Esophagus (tissue), 2 donors: ENCODE results near the gene NEK11. TPM values are rescaled to one million over a fixed set of nuclear protein-coding genes. Genes with fewer than 3 reads are reported as not detected.

ENCODE experiments used
- H3K27ac ChIP-seq, 2 donors: one replicate each; pipeline ENCODE4 v1.5.1; 2013; ENCODE audit warnings: low read depth in 2 of 2, mild to moderate bottlenecking in 2 of 2, inconsistent platforms in 1 of 2, low read length in 1 of 2, moderate library complexity in 1 of 2
- H3K27me3 ChIP-seq, 2 donors: one replicate each; pipeline ENCODE4 v1.6.1; 2013; ENCODE audit warnings: low read length in 2 of 2, control low read depth in 1 of 2, mild to moderate bottlenecking in 1 of 2; ENCODE audit not compliant: insufficient read depth in 2 of 2, control insufficient read depth in 1 of 2
- H3K36me3 ChIP-seq, 2 donors: one replicate each; pipeline ENCODE4 v1.6.1; 2013; ENCODE audit warnings: low read length in 1 of 2; ENCODE audit not compliant: control insufficient read depth in 2 of 2, insufficient read depth in 2 of 2
- H3K4me1 ChIP-seq, 2 donors: one replicate each; pipeline ENCODE4 v1.6.1; 2013; ENCODE audit warnings: low read length in 1 of 2; ENCODE audit not compliant: control insufficient read depth in 2 of 2, insufficient read depth in 2 of 2
- H3K4me3 ChIP-seq, 2 donors: one replicate each; pipeline ENCODE4 v1.5.1; 2013; ENCODE audit warnings: low read length in 2 of 2, mild to moderate bottlenecking in 2 of 2, low read depth in 1 of 2, moderate library complexity in 1 of 2
- H3K9me3 ChIP-seq, 2 donors: one replicate each; pipeline ENCODE4 v1.6.1; 2013; ENCODE audit warnings: mild to moderate bottlenecking in 2 of 2, low read depth in 1 of 2, low read length in 1 of 2, moderate library complexity in 1 of 2; ENCODE audit not compliant: control insufficient read depth in 2 of 2, insufficient read depth in 1 of 2
- WGBS, 2 donors: extraction: QIAGEN DNeasy Blood & Tissue Kit; methylation state at CpG; one replicate each; pipeline ENCODE4 v1.1.7; 2013; 5-methylcytosine and 5-hydroxymethylcytosine counted together
- polyA plus RNA-seq, 2 donors: library from polyadenylated mRNA; stranded (reverse); fragments of 200-250 nt; gene quantifications; one replicate each; pipeline ENCODE4 v1.2.3, GENCODE V29; 2013
- donor health status: healthy with polysubstance abuse.
- donor health status: Bipolar disorder and iron deficiency.

NEK11 gene
- polyA plus RNA-seq, 2 donors: 1.2 to 1.5 TPM

GRCh38 chr3:131072099-131072559 lies 45.5 kb downstream of the NEK11 start:
- Histone ChIP-seq H3K36me3 (no peaks in the 10 kb centered on the region), H3K9me3 (no peaks in the 10 kb centered on the region), H3K4me1 (no peaks in the 10 kb centered on the region), H3K4me3 (no peak overlapping the region), H3K27ac (no peak overlapping the region), H3K27me3 (no peaks in the 10 kb centered on the region)
- 66 to 76% methylated on average over 2 of the region's 2 CpGs for WGBS, 2 donors

GRCh38 chr3:131072845-131073244 lies 46.2 kb downstream of the NEK11 start:
- Histone ChIP-seq H3K27me3 (no peaks in the 10 kb centered on the region), H3K4me1 (no peaks in the 10 kb centered on the region), H3K9me3 (no peaks in the 10 kb centered on the region), H3K4me3 (no peak overlapping the region), H3K27ac (no peak overlapping the region), H3K36me3 (no peaks in the 10 kb centered on the region)
- 63 to 65% methylated on average over 2 of the region's 2 CpGs for WGBS, 2 donors

- Histone ChIP-seq H3K27ac (no peak overlapping the region), H3K27me3 (no peaks in the 10 kb centered on the region), H3K9me3 (no peaks in the 10 kb centered on the region), H3K36me3 (no peaks in the 10 kb centered on the region), H3K4me3 (no peak overlapping the region), H3K4me1 (no peaks in the 10 kb centered on the region)
- WGBS, 2 donors: 71 to 73% methylated on average over 4 of the region's 4 CpGs
Observed at GRCh38 chr3:131075632-131076328, 49.1 kb downstream of the NEK11 start.

GRCh38 chr3:131077904-131078303 lies 51.2 kb downstream of the NEK11 start:
- Histone ChIP-seq H3K27me3 (no peaks in the 10 kb centered on the region), H3K36me3 (no peaks in the 10 kb centered on the region), H3K9me3 (no peaks in the 10 kb centered on the region), H3K4me1 (no peaks in the 10 kb centered on the region), H3K27ac (no peak overlapping the region), H3K4me3 (no peak overlapping the region)
- 63 to 82% methylated on average over 1 of the region's 1 CpG for WGBS, 2 donors

- Histone ChIP-seq H3K9me3 (no peaks in the 10 kb centered on the region), H3K27ac (no peak overlapping the region), H3K4me1 (no peaks in the 10 kb centered on the region), H3K4me3 (no peak overlapping the region), H3K27me3 (no peaks in the 10 kb centered on the region), H3K36me3 (no peaks in the 10 kb centered on the region)
- WGBS, 2 donors: 93 to 98% methylated on average over 1 of the region's 1 CpG
Observed at GRCh38 chr3:131079086-131079485, 52.4 kb downstream of the NEK11 start.

GRCh38 chr3:131081224-131081623 lies 54.5 kb downstream of the NEK11 start:
- no peaks in the 10 kb centered on the region for H3K9me3 ChIP-seq
- no peaks in the 10 kb centered on the region for H3K4me1 ChIP-seq
- no peaks in the 10 kb centered on the region for H3K27me3 ChIP-seq
- 96% methylated on average over 1 of the region's 1 CpG for WGBS, 2 donors
- no peak overlapping the region for H3K4me3 ChIP-seq
- no peaks in the 10 kb centered on the region for H3K36me3 ChIP-seq
- no peak overlapping the region for H3K27ac ChIP-seq

GRCh38 chr3:131082246-131082645 lies 55.6 kb downstream of the NEK11 start:
- H3K4me3 ChIP-seq: no peak overlapping the region
- H3K4me1 ChIP-seq: no peaks in the 10 kb centered on the region
- H3K9me3 ChIP-seq: no peaks in the 10 kb centered on the region
- no peaks in the 10 kb centered on the region for H3K36me3 ChIP-seq
- no peaks in the 10 kb centered on the region for H3K27me3 ChIP-seq
- 97 to 99% methylated on average over 4 of the region's 4 CpGs for WGBS, 2 donors
- H3K27ac ChIP-seq: no peak overlapping the region

GRCh38 chr3:131082871-131083863 lies 56.5 kb downstream of the NEK11 start:
- 38 to 39% methylated on average over 5 of the region's 5 CpGs for WGBS, 2 donors
- Histone ChIP-seq H3K36me3 (no peaks in the 10 kb centered on the region), H3K9me3 (no peaks in the 10 kb centered on the region), H3K4me3 (no peak overlapping the region), H3K27ac (no peak overlapping the region), H3K4me1 (no peaks in the 10 kb centered on the region), H3K27me3 (no peaks in the 10 kb centered on the region)

- no peak overlapping the region for H3K4me3 ChIP-seq
- H3K9me3 ChIP-seq: no peaks in the 10 kb centered on the region
- no peaks in the 10 kb centered on the region for H3K4me1 ChIP-seq
- H3K27ac ChIP-seq: no peak overlapping the region
- no peaks in the 10 kb centered on the region for H3K27me3 ChIP-seq
- H3K36me3 ChIP-seq: no peaks in the 10 kb centered on the region
- 89 to 90% methylated on average over 3 of the region's 3 CpGs for WGBS, 2 donors
Observed at GRCh38 chr3:131091768-131092167, 65.1 kb downstream of the NEK11 start.
